ENCODE results near the gene SEPTIN1.
A peak's percentile ranks its signal among the peaks of the same experiment; 100 is the strongest.
"Not testable (repeated sequence)": the region's sequence is repeated elsewhere in the genome, so short reads cannot be mapped to it uniquely, and the experiment has no call there.

Gene SEPTIN1

DNA sequence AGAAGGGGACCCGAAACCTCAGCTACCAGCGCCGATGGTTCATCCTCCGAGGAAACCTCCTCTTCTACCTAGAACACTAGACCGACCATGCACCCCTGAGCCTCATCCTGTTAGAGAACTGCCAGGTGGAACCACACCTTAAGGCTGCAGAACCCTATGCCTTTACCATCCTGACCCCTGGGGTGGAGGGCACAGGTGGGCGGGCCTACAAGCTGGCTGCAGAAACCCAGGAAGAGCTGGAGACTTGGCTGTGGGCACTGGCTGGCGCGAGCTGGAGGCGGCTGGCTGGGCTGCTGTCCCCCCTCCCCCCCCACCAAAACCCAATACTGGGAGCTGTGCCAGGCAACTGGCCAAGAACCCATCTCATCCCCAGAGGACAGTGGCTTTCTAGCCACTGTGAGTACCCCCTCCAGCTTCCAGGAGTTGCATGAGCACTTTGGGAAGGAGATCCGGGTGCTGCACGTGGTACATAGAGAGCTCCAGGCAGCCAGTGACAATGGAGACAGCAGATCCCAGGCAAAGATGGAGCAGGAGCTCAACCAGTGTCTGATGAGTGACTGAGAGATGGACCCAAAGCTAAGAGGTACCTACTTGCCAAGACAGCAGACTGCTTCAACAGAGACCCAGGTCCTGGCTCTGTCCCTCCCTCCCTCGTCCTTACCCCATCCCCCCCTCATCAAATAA, 25.8 kb downstream of the SEPTIN1 start:
- DNase-seq, result no peak

DNA sequence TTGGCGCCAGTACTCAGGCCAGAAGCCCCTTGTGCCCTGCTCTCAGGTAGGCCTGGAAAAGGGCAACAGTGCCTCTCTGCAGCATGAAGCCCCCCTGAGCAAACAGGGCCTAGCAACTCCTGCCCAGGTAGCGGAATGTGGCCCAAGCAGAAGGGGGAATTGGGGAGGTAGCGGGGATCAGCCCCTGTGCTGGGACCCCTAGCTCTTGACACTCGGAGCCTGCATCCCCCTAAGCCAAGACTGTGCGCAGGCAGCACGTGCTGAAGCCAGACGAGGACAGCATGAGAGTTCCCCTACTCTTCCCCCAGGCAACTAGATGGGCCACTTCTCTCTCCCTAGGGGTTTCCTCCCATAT, 26.4 kb downstream of the SEPTIN1 start:
- no peak for DNase-seq

DNA sequence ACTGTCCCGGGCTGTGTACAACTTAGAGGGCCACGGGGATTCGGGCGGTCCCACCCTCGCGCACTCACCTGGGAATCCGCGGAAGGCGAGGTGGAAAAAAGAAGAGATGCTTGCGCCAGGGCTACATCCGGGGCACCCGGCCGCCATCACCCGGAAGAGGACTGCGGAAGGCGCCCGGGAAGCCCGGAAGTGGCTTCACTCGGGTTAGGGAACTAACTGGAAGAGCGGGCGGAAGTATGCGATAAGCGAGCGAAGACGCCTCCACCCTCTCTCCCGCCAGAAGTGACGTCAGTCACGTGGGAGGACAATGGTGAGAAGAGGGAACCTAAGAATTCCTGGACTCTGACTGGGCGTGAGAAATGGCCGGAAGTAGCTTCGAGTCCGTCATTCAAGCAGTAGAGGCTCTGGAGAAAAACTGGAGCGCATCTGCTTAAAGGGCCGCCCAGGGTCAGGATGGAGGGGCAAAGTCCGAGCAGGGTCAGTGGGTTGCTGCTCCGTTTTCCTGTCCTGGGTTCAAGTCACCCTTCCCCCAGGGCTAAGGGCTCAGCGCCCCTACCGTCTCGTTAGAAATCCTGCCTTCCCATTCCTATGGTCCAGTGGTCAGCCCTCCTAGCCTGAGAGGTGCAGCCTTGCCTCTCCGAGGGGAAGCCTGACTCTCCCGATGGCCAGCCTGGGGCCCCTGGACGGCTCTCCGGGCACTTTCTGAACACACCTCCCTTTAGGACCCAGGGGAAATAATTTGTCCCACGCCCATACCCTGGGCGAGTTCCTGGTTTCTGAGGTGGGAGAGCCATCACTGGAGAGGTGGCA, 27.0 kb downstream of the SEPTIN1 start, which contains the start of gene CD2BP2:
TSS of gene CD2BP2 (minus strand) at position 165 of the 810 bp plus-strand sequence. CDS start 627 bp downstream, outside the sequence.
- DNase-seq, result peak; percentile 89 to 92

DNA sequence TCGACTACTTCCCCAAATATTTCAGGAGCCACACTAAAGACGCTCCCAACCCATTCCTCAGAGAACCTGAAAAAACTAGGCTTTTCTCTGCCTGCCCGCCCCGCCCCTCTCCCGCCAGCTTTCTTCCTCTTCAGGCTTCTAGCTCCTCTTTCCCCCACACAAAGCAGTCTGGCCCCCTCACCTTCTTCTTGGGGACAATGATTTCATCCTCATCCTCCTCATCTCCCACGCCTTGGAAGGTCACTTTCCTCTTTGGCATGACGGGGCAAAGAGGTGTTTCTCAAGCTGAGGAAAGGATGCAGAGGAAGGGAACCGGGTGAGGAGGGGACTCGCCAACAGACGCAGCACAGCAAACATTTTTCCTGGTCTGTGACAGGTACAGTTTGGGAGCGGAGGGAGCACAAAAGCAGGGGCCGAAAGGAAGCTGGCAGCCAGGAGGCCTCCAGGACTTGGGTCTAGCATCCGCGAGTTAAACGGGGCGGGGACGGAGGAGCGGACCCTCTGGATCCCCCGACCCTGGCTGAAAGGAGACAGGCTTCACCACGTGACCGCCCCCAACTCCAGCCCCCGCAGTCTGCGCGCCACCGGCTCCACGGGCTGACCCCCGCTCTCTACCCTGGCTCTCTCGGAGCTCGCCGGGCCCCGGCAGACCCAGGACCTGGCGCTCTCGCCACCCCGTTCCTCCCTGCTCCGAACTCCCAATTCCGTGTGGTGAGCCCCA, 27.8 kb downstream of the SEPTIN1 start:
- DNase-seq, result peak in 1 of 2 donors; percentile 32

DNA sequence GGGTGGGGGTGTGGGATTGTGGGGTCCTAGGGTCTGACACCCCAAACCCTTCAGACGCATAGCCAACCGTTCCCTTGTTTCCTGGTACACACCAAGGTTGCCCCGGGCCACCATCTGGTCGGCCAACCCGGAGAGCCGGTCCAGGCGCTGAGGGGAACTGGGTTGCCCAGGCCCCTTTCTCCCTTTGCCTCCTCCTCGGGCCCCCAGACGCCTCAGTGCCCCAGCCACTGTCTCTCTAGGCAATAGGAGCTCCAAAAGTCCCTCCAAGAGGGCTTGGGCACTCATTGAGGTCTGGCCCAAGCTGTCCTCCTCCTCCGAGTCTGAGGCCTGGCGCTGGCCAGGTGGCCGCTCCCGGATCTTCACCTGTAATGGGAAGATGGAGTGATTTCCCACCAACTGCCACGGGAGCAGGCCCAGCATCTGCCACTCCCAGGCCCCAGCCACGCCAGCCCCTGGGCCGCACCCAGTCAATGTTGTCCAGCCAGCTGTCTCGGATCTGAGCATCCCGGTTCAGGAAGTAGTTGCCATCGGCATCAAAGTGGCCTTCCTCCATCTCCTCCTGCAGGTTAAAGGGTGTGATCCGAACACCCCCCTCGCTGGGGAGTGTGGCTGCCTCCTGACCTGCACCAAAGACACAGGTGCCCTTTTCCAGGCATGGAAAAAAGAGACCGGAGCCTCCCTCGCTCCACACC, 28.8 kb downstream of the SEPTIN1 start:
- DNase-seq, result no peak

DNA sequence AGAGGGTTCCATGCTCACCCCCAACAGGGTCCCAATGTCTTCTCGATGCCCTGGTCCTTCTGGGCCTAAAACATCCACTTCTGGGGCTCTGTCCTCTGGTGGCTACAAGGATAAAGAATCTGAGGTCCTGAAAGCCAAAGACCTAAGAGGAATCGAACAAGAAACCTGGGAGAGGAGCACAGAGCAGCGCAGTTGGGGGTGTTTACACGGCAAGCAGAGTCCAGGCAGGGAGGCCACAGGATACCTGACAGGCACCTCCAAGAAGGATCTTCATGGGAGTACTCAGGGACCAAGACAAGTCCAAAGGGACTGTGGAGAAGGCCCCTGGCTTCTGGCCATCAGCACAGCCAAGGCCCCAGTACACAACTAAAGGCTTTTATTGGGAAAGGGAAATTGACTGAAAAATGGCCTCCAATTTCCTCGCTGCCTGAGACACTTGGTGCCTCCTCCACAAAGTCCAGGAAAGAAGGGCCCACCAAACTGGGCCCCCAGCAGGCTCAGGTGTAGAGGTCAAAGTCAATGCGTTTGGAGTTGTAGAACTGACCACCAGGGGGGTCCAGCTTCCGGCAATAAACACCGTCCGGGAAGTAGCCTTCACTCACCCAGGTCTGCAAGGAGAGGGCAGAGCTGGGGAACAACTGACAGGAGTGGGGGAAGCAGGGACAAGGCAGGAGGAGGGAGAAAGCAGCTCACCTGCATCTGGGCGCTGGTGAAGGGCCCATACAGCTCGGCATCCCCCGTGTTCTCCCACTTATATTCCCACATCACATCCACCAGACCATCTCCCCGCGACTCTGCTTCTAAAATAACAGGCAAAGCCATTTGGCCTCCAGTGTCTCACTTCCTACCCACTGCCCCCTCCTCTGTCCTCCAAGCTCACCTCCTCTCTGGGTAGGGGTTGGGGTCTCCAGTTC, 29.6 kb downstream of the SEPTIN1 start:
- DNase-seq, result no peak

DNA sequence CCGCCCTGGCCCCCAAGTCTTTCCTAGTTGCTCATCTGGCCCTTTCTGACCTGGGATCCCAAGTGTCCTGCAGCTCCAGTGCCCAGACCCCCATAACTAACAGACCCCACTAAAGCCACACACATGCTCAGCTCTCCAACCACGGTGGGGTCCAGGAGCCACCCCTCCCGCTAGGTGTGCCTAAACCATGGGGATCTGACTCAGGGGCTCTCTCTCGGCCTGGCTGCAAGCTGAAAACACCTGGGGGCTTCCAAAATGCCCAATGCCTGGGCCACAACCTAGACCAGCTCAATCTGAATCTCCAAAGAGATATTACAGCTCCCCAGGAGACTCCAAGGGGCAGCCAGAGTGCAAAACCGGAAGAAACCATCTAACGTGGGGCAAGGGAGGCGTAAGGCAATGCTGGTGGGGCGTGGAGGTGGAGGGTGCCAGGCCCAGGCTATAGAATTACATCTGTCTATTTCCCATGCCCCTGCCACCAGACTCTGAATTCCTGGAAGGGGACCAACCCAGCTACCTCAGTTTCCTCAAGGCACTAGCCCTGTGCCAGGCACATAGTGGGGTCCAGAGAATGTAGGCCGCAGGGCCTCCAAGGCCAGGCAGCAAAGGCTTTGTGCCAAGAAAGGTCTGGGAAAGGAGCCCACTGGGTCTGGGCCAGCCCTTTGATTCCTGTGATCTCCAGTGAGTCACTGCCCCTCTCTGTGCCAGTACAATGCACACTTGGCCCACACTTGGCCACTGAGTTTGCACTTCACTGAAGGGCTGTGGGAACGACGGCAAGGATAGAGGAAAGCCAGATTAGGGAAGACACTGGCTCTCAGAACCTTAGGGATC, 30.6 kb downstream of the SEPTIN1 start:
- DNase-seq, result no peak

DNA sequence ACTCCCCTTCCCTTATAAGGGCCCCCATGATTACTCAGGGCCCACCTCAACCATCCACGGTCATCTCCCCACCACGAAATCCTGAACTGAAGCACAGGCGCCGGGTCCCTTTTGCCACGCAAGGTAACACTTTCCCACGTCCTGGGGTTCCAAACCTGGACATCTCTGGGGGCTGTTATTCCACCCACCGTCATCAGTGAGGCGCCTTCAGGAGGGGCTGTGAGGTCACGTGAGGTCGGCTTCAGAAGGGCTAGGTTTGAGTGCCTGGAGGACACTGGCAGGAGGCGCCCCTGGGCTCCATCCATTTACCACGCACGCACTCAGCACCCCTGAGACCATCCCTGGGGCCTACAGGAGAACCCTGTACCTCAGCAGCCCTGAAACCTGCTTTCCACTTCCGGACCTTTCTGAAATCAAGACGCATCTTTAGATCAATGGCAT, 31.3 kb downstream of the SEPTIN1 start:
- DNase-seq, result no peak

DNA sequence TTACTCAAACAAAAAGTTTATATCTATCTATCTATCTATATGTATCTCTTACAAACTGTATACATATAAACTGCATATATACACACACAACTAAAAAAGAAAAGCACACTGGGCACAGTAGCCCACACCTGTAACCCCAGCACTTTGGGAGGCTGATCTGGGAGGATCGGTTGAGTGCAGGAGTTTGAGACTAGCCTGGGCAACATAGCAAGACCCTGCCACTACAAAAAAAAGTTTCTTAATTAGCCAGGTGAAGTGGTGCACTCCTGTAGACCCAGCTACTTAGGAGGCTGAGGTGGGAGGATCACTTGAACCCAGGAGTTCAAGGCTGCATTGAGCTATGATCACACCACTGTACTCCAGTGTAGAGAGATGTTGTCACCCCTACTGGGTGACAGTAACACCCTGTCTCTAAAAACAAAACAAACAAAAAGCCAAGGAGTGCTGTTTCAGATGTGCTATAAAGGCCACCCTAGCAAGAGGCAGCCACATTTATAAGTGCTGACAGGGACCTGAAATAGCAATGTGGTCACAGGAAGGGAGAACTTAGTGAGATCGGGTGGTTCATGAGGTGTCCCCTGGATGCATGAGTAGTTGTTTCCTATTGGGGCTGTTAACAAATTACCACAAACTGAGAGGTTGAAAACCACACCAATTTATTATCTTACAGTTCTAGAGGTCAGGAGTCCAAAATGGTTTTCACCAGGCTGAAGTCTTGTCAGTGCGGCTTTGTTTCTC, 32.1 kb downstream of the SEPTIN1 start:
- no peak for DNase-seq

DNA sequence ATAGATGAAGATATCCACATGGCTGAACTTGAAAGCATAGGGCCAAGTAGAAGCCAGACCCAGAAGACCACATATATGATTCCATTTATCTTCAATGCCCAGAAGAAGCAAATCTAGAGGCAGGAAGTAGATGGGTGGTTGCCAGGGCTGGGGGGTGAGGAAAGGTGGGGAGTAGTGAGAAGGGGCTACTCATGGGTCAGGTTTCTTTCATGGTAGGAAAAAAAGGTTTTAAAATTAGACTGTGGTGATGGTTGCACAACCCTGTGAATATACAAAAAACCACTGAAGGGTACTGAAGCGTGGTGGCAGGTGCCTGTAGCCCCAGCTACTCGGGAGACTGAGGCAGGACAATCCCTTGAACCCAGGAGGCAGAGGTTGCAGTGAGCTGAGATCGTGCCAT, 32.7 kb downstream of the SEPTIN1 start:
- no peak for DNase-seq

DNA sequence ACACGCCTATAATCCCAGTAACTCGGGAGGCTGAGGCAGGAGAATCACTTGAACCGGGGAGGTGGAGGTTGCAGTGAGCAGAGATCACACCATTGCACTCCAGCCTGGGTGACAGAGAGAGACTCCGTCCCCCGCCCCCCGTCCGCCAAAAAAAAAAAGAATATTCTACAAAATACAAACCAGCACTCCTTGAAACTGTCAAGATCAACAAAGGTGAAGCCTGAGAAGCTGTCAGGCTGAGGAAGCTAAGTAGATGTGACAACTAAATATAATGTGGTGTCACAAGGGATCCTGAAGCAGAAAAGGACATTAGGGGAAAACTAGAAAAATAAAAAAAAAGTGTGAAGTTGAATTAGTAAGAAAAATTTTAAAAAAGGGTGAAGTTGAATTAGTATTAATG, 33.4 kb downstream of the SEPTIN1 start:
- DNase-seq, result no peak

DNA sequence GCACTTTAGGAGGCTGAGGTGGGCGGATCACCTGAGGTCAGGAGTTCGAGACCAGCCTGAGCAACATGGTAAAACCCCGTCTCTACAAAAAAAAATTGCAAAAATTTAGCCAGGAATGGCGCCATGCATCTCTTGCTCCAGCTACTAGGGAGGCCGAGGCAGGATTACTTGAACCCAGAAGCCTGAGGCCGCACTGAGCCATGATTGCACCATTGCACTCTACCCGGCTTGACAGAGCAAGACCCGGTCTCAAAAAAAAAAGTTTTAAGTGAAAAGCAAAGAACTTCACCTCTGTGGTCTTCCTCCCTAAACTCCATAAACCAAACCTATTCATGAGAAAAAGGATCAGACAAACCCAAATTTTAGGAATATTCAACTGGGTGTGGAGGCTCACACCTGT, 34.2 kb downstream of the SEPTIN1 start:
- DNase-seq, result no peak

DNA sequence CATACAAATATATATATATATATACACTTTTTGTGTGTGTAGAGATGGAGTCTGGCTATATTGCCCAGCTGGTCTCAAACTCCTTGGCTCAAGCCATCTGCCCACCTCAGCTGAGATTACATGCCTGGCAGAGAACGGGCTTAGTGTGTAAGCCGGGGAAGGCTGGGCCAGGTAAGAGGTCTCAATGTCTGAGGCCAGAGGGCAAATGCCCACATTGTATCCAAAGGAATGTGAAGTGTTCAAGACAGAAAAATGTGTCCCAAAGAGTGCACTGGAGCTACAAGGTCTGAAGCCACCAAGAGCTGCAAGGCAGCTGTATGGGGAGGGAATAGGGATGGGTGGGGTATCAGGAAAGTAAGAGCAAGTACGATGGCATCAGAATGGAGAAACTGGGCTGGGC, 36.1 kb downstream of the SEPTIN1 start:
- no peak for DNase-seq

DNA sequence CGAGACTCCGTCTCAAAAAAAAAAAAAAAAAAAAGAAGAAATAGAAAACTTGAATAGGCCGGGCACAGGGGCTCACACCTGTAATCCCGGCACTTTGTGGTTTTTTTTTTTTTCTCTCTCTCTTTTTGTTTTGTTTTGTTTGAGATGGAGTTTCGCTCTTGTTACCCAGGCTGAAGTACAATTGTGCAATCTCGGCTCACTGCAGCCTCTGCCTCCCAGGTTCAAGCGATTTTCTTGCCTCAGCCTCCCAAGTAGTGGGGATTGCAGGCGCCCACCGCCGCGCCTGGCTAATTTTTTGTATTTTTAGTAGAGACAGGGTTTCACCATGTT, 38.9 kb downstream of the SEPTIN1 start:
- not testable (repeated sequence) for DNase-seq

DNA sequence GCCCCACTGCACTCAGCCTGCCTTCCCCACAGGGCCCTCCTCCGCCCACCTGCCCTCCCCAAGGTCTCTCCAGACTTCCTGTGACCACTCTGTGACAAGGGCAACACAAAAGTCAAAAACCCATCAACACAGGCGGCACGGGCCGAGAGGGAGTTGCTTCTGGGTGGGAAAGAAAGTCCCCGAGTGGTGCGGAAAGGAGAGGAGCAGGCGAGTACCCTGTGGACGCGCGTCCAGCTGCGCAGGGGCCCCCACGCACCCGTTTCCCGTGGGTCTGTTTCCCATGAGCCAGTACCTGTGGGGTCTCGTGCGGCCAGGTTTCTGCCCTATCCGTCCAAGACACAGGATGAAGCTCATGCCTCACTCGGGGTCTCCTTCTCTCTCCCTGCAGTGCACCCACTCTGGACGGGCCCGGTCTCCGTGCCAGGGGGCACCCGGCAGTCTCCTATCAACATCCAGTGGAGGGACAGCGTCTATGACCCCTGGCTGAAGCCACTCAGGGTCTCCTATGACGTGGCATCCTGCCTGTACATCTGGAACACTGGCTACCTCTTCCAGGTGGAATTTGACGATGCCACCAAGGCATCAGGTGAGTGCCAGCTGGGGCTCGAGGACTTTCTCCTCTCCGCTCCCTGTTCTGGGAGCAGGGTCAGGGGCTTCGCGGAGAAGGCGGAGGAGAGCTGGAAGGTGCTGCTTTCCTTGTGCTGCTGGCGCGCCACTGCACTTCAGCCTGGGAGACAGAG, 39.4 kb downstream of the SEPTIN1 start:
- no peak for DNase-seq

DNA sequence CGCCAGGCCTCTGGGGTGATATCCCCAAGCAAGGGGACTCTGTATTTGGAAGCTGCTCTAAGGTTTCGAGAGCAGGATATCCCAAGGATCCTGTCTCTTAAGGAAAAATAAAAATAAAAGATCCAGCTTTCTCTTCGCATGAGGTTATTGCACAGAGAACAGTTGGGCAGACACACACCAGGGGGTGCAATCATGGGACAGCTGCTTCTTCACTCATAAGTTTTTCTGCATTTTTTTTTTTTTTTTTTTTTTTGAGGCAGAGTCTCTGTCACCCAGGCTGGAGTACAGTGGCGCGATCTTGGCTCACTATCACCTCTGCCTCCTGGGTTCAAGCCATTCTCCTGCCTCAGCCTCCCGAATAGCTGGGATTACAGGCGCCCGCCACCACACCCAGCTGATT, 40.4 kb downstream of the SEPTIN1 start:
- not testable (repeated sequence) for DNase-seq

DNA sequence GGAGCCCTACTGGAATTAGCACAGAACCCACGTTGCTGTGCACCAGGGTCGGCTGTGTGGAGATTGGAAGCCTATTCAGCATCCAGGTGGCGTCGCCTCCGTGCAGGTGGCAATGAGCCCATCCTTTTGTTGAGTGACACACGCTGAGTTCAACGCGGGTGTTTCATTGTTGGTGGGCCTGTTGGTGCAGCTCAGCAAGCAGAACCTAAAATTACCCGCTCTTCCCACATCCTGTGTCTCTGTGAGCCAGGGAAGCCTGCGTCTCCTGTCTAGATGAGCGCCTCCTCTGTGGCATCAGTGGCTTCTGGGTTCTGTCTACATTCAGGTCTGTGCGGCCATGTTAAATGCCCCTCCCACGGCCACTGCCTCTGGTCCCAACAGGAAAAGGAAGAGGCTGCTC, 41.7 kb downstream of the SEPTIN1 start:
- DNase-seq, result no peak

DNA sequence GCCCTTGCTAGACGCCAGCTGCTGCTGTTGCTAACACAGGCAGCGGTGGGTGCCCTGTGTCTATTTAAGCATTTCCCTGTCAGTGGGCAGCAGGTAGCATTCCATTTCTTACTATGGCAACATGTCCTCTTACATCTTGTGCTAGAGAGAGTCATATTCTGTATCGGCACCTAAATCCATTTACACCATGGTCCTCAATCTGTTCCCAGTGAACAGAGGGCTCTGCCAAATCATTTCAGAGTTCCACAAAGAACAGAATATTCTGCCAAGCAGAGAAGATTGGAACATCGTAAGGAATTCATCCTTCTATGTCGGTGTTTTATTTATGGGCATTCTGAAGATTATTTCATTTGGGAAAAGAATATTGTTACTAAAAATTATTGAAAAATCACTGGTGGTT, 43.6 kb downstream of the SEPTIN1 start:
- not testable (repeated sequence) for DNase-seq

DNA sequence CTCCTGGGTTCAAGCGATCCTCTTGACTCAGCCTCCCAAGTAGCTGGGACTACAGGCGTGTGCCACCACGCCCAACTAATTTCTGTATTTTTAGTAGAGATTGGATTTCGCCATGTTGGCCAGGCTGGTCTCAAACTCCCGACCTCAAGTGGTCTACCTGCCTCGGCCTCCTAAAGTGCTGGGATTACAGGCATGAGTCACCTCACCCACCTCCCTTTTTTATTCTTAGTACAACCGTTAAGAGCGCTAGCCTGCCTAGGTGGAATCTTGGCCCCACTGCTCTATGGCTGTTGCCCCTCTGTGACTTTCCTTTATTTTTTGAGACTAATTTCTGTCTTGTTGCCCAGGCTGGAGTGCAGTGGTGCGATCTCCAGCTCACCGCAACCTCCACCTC, 44.4 kb downstream of the SEPTIN1 start:
- DNase-seq, result not testable (repeated sequence)

Data from stimulated activated CD4-positive, alpha-beta T cell treated with anti-CD3 and anti-CD28 coated beads, Interleukin-2, amount 100 ng/mL, for 24 hours (primary cell).